Jurkat, Clone E6-1 (cell line): Measurements from ENCODE around the gene SLC29A2. TPM values are rescaled to one million over a fixed set of nuclear protein-coding genes. Genes with fewer than 3 reads are reported as not detected.

Experiments
- DNase-seq: peaks from one replicate; pipeline ENCODE4 v3.0.0-alpha.2; 2011; ENCODE audit warnings: low read depth, low spot score
- H3K4me3 ChIP-seq: 2 replicates; pipeline ENCODE4 v1.5.1; 2011; ENCODE audit warnings: mild to moderate bottlenecking, low read length, control low read depth, moderate library complexity
- polyA plus RNA-seq: library from polyadenylated mRNA; unstranded; fragments of >200 nt; gene quantifications from one replicate; pipeline ENCODE4 v1.2.1, GENCODE V29; 2012; ENCODE audit warnings: missing spikeins; ENCODE audit not compliant: insufficient read length, insufficient read depth

SLC29A2 gene
- polyA plus RNA-seq: 8.8 TPM

- peak within 1 kb of the TSS; percentile 64 for H3K4me3 ChIP-seq
- peak; percentile 80 for DNase-seq
These were observed at the start of gene SLC29A2 for GRCh38 chr11:66371627-66372415. TSS of gene SLC29A2 (minus strand) at chr11:66371760. CDS start at chr11:66371591, 169 bp downstream.

- no peak within 1 kb of the TSS for H3K4me3 ChIP-seq
These were observed 49.3 kb upstream of the SLC29A2 start, which contains the start of gene NPAS4 for GRCh38 chr11:66420671-66421476. TSS of gene NPAS4 (plus strand) at chr11:66421035. CDS start at chr11:66421180, 145 bp downstream.

DNA sequence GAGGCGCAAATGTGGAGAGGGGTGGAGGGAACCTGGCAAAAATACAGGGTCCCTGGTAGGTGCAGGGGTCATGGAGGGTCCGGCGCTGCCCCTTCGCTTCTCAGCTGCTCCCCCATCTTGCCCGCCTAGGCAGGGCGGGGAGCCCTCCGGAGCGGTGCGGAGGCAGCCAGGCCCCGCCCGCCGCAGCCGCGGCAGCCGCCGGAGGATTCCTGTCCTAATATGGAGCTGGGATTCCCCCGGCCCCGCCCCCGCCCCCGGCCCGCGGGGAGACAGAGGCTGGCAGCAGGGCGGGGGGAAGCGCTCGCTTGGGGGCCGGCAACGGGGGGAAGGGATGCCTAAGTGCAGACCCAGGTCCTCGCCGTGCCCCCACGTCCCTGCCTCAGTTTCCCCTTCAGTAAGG is 48.3 kb upstream of the SLC29A2 start:
- no peak overlapping the region for H3K4me3 ChIP-seq
- DNase-seq: no peak

More at GRCh38 chr11:66420671-66421476, 49.3 kb upstream of the SLC29A2 start, which contains the start of gene NPAS4:
- DNase-seq: no peak

DNA sequence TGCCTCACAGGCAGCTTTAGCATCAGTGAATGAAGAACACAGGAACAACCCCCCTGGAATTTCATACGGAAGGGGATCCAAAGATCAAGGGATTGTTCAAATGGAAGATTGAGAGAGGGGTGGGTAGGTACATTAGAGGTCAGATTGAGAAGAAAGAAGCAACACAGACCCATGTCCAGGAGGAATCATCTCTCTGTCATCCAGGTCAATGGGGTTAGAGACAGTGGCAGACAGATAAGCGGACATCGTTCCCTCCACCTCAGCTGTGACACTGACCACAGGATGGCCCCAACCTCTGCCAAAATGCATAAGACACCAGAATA is 47.4 kb upstream of the SLC29A2 start:
- H3K4me3 ChIP-seq: no peak overlapping the region
- no peak for DNase-seq

- peak; percentile 74 for DNase-seq
- no peak overlapping the region for H3K4me3 ChIP-seq
These were observed 46.8 kb upstream of the SLC29A2 start for GRCh38 chr11:66418168-66418985.

GRCh38 chr11:66417000-66417399 is 45.4 kb upstream of the SLC29A2 start:
- H3K4me3 ChIP-seq: no peak overlapping the region
- no peak for DNase-seq

DNA sequence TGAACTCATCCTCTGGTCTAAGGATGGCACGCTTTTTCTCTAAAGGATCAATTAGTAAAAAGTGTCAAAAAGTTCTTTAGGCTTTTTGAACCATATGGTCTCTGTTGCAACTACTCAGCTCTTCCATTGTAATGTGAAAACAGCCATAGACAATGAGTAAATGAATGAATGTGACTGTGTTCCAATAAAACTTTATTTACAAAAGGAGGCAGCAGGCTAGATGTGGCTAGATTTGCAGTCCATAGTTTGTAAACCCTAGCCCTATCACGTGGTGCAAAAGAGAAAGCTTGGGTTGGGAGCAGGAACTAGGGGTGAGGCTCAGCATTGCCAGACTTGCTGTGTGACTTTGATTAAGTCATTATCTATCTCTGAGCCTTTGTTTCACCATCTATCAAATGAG is 43.9 kb upstream of the SLC29A2 start:
- DNase-seq: no peak

GRCh38 chr11:66414120-66414934 is 42.8 kb upstream of the SLC29A2 start:
- no peak overlapping the region for H3K4me3 ChIP-seq
- no peak for DNase-seq

More for the DNA sequence above, 43.9 kb upstream of the SLC29A2 start:
- no peak overlapping the region for H3K4me3 ChIP-seq

- no peak overlapping the region for H3K4me3 ChIP-seq
- DNase-seq: no peak
These were observed 41.6 kb upstream of the SLC29A2 start for GRCh38 chr11:66413167-66413566.

DNA sequence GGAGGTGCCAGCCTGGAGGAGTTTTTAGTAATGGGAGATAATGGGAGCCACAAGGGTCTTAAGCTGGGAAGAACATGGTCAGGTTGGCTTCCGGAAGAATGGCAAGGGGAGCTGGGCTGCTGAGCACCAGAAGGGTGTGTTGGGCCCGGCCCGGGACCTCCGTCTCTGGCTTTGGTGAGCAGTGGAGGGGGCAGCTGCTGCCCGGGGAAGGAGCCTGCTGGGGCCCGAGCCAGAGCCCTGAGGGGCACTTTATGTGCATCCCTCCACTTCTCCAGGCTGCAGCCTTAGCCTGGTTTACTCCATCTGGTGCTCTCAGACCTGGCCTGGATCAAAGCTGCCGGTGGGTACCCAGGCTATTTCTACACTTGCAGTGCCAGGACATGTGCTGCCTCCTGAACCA is 40.5 kb upstream of the SLC29A2 start:
- DNase-seq: no peak
- H3K4me3 ChIP-seq: no peak overlapping the region

GRCh38 chr11:66411323-66411722 is 39.8 kb upstream of the SLC29A2 start:
- no peak overlapping the region for H3K4me3 ChIP-seq
- DNase-seq: no peak

DNA sequence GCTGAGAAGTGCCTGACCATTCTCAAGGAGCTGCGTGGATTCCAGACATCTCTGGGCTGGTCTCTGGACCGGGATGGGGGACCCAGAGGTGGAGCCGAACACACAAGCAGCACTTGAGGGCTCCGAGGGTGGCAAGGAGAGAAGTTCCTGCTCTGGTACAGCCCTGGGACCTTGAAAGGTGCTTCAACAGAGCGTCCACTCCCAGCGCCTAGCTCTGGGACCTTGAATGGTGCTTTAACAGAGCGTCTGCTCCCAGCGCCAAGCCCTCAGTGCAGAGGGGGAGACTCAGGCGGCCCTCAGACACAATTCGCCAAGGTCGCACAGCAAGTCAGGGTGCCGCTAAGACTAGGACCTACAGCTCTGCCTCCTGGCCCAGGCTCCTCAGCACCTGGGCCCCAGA is 38.6 kb upstream of the SLC29A2 start:
- H3K4me3 ChIP-seq: no peak overlapping the region
- DNase-seq: no peak

GRCh38 chr11:66409226-66409625 is 37.7 kb upstream of the SLC29A2 start:
- DNase-seq: no peak
- H3K4me3 ChIP-seq: peak overlapping the region; percentile 52

- peak; percentile 90 for DNase-seq
- H3K4me3 ChIP-seq: peak overlapping the region; percentile 52
These were observed 37.1 kb upstream of the SLC29A2 start for GRCh38 chr11:66408488-66409214.

- no peak for DNase-seq
- H3K4me3 ChIP-seq: no peak overlapping the region
These were observed 36.1 kb upstream of the SLC29A2 start for GRCh38 chr11:66407651-66408050.

DNA sequence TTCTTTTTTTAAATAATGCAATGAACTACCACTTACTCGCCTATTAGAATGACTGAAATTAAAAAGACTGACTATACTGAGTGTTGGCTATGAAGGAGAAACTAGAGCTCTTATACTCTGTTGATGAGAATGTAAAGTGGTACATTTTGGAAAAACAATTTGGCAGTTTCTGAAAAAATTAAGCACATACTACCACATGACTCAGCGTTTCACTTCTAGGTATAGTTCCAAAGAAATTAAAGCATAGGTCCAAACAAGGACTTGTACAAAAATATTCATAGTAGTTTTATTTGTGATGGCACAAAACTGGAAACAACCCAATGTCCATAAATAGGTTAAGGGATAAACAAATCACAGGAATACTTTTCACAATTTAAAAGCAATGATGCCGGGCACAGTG is 22.4 kb upstream of the SLC29A2 start:
- no peak overlapping the region for H3K4me3 ChIP-seq
- DNase-seq: no peak

DNA sequence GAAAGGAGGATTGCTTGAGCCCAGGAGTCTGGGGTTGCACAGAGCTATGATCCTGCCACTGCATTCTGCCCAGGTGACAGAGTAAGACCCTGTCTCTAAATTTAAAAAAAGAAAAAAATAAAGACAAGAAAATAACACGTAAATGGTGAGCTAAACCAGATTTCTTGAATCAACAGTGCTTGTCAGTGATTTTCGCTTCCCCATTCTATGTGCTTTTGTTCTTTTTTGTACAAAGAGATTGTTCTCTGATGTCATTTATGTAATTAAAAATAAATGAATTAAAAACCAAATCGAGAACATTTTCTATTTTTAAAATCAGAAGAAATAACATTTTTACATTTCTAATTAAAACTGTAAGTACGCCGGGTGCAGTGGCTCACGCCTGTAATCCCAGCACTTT is 19.8 kb upstream of the SLC29A2 start:
- H3K4me3 ChIP-seq: no peak overlapping the region
- no peak for DNase-seq

DNA sequence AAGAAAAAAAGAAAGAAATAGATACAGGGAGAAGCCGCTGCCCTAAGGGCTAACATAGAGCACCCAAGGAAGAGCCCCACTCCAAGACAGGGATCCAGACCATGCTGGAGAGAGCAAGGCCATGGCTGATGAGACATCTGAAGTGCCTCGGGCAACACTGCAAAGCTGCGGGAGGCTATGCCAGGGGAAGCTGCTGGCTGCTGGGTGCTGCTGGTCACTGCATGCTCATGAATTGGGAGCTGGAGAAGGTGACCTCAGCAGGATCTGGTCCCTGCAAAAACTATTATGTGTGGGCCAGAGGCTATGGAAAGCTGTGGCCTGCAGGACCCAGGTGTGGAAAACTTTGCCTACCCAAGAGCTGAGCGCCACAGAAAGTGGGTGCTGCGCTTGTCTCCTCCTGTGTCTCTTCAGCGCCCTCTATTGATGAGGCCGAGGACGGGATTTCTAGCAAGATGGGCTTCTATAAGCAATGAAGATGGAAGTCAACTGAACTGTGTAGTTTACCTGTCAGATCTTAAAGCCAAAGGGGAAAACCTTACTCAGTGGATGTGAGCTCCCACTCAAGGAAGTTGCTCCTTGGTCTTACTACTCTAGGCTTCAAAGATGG is 17.3 kb upstream of the SLC29A2 start:
- no peak overlapping the region for H3K4me3 ChIP-seq
- peak; percentile 78 for DNase-seq
